HepG2 (cell line): ENCODE measurements around the gene RILP. TPM values are rescaled to one million over a fixed set of nuclear protein-coding genes. Genes with fewer than 3 reads are reported as not detected.
A peak's percentile ranks its signal among the peaks of the same experiment; 100 is the strongest.

Source experiments
- ATAC-seq: fragments of 200-7000 bp; cut with Tn5 transposase; 3 replicates; pipeline ENCODE4 v1.9.1; 2020; ENCODE audit warnings: mild to moderate bottlenecking, moderate library complexity
- BruUV-seq: library from RNA; stranded (reverse); fragments of 400-500 nt; replicated peaks from 2 replicates; lab custom pipeline; 2021; lab: Mats Ljungman, UMichigan
- CTCF ChIA-PET: fragments of 300-600 bp; formaldehyde crosslinking; extraction: SDS; loops from one replicate; lab custom pipeline; 2021; ENCODE audit warnings: low total read pairs, inconsistent platforms, low intra/inter-chr PET ratio; lab: Yijun Ruan, JAX
- POLR2A ChIA-PET: fragments of 350-600 bp; sonication (Branson Sonifier 250); formaldehyde crosslinking; loops from one replicate; lab custom pipeline; 2020; ENCODE audit warnings: antibody characterized with exemption, inconsistent platforms; lab: Yijun Ruan, JAX
- DNase-seq: peaks from one replicate; pipeline ENCODE4 v3.0.0-alpha.2; 2015; ENCODE audit warnings: low spot score
- FAIRE-seq: peaks from 3 replicates; lab custom pipeline; 2011; peaks lifted over from hg19 to GRCh38; lab: Jason Lieb, UNC
- H2AFZ ChIP-seq: one replicate; pipeline ENCODE4 v1.6.1; 2011; ENCODE audit warnings: low read length, inconsistent platforms
- H3K27ac ChIP-seq: fragments of 300-600 bp; 3 replicates; pipeline ENCODE4 v1.8.0; 2011; ENCODE audit warnings: mixed run types, mild to moderate bottlenecking, mixed read lengths, low read length, inconsistent platforms; ENCODE audit not compliant: insufficient read depth; ENCODE audit errors: extremely low read length
- H3K27me3 ChIP-seq, 2 experiments: fragments of 200-600 bp in 1 of 2; 2 replicates in 1 of 2; 3 replicates in 1 of 2; pipeline versions ENCODE4 v1.6.0 to v1.8.0; 2011; ENCODE audit warnings: low read length in 2 of 2, mild to moderate bottlenecking in 2 of 2, moderate library complexity in 2 of 2, inconsistent platforms in 1 of 2; ENCODE audit not compliant: insufficient read depth in 2 of 2, control insufficient read depth in 1 of 2
- H3K36me3 ChIP-seq, 2 experiments: fragments of 200-600 bp in 1 of 2; replicated peaks in 1 of 2; 2 replicates in 1 of 2; 3 replicates in 1 of 2; pipeline versions ENCODE4 v1.5.1 to v1.8.0; 2011; ENCODE audit warnings: low read length in 2 of 2, inconsistent platforms in 1 of 2; ENCODE audit not compliant: insufficient read depth in 2 of 2, control insufficient read depth in 1 of 2
- H3K4me1 ChIP-seq: 2 replicates; pipeline ENCODE4 v1.5.1; 2012; ENCODE audit warnings: low read length, inconsistent platforms; ENCODE audit not compliant: insufficient read depth
- H3K4me2 ChIP-seq: 2 replicates; pipeline ENCODE4 v1.6.0; 2011; ENCODE audit warnings: low read depth, low read length, inconsistent platforms
- H3K4me3 ChIP-seq, 3 experiments: fragments of 200-600 bp in 1 of 3; sonication (generic), shearing (Covaris generic) in 1 of 3; replicated peaks in 1 of 3; 2 replicates each; pipeline ENCODE4 v1.5.1; 2011 to 2016; ENCODE audit warnings: low read length in 3 of 3, inconsistent platforms in 2 of 3, low read depth in 2 of 3, mild to moderate bottlenecking in 2 of 3, control low read depth in 1 of 3, mixed read lengths in 1 of 3; ENCODE audit not compliant: insufficient read depth in 1 of 3
- H3K79me2 ChIP-seq: one replicate; pipeline ENCODE4 v1.6.1; 2011; ENCODE audit warnings: low read length, inconsistent platforms; ENCODE audit not compliant: insufficient read depth
- H3K9ac ChIP-seq: 2 replicates; pipeline ENCODE4 v1.6.0; 2011; ENCODE audit warnings: mild to moderate bottlenecking, low read depth, low read length, inconsistent platforms; ENCODE audit not compliant: insufficient read depth
- H3K9me3 ChIP-seq: 2 replicates; pipeline ENCODE4 v1.5.1; 2012; ENCODE audit warnings: mild to moderate bottlenecking, low read length
- H4K20me1 ChIP-seq: 2 replicates; pipeline ENCODE4 v1.6.0; 2011; ENCODE audit warnings: inconsistent platforms, mild to moderate bottlenecking, low read length, moderate library complexity; ENCODE audit not compliant: insufficient read depth
- ESRRA ChIP-seq: sonication (generic); formaldehyde crosslinking; IDR thresholded peaks from 2 replicates; pipeline ENCODE4 v1.5.1; 2020; ENCODE audit warnings: mild to moderate bottlenecking, low read depth, missing genetic modification reagents
- HOXA3 ChIP-seq: sonication (generic); formaldehyde crosslinking; IDR thresholded peaks from 2 replicates; pipeline ENCODE4 v1.5.0; 2020; ENCODE audit warnings: missing genetic modification reagents
- PITX1 ChIP-seq: sonication (generic); formaldehyde crosslinking; IDR thresholded peaks from 2 replicates; pipeline ENCODE4 v1.5.1; 2020; ENCODE audit warnings: mild to moderate bottlenecking, missing genetic modification reagents
- POGZ ChIP-seq: sonication (generic); formaldehyde crosslinking; IDR thresholded peaks from 2 replicates; pipeline ENCODE4 v1.4.0; 2020; ENCODE audit warnings: mild to moderate bottlenecking, missing genetic modification reagents
- POLR2A ChIP-seq, 2 experiments: IDR thresholded peaks; 2 replicates each; pipeline ENCODE4 v1.6.1; 2011; ENCODE audit warnings: low read depth in 2 of 2, low read length in 2 of 2, mild to moderate bottlenecking in 1 of 2, moderate library complexity in 1 of 2; ENCODE audit not compliant: insufficient read depth in 1 of 2
- SPEN ChIP-seq: sonication (generic); formaldehyde crosslinking; IDR thresholded peaks from 2 replicates; pipeline ENCODE4 v1.5.1; 2020; ENCODE audit warnings: low read depth, mild to moderate bottlenecking, missing genetic modification reagents
- TBP ChIP-seq: sonication (generic); formaldehyde crosslinking; IDR thresholded peaks from 2 replicates; pipeline ENCODE4 v1.5.0; 2020; ENCODE audit warnings: missing genetic modification reagents
- U2AF2 ChIP-seq: fragments of 200-400 bp; formaldehyde crosslinking; IDR thresholded peaks from 2 replicates; pipeline ENCODE4 v1.6.1; 2017; ENCODE audit warnings: low read depth, mild to moderate bottlenecking, low read length
- ZIK1 ChIP-seq: sonication (generic); formaldehyde crosslinking; IDR thresholded peaks from 2 replicates; pipeline ENCODE4 v1.5.0; 2020; ENCODE audit warnings: mild to moderate bottlenecking, low read depth, missing genetic modification reagents, borderline replicate concordance
- ZNF224 ChIP-seq: sonication (generic); formaldehyde crosslinking; IDR thresholded peaks from 2 replicates; pipeline ENCODE4 v1.5.0; 2020; ENCODE audit warnings: mild to moderate bottlenecking, missing genetic modification reagents
- ZNF674 ChIP-seq: sonication (generic); formaldehyde crosslinking; IDR thresholded peaks from 2 replicates; pipeline ENCODE4 v1.5.0; 2020; ENCODE audit warnings: low read depth, mild to moderate bottlenecking, missing genetic modification reagents
- ZNF766 ChIP-seq: sonication (generic); formaldehyde crosslinking; IDR thresholded peaks from 2 replicates; pipeline ENCODE4 v1.5.0; 2020; ENCODE audit warnings: missing genetic modification reagents, borderline replicate concordance
- ZSCAN22 ChIP-seq: sonication (generic); formaldehyde crosslinking; IDR thresholded peaks from 2 replicates; pipeline ENCODE4 v1.4.0; 2020; ENCODE audit warnings: mild to moderate bottlenecking, missing genetic modification reagents
- WGBS: methylation state at CpG from one replicate; pipeline ENCODE4 v1.1.6; 2017; ENCODE audit warnings: low lambda C conversion rate; 5-methylcytosine and 5-hydroxymethylcytosine counted together
- in situ Hi-C: cut with HindIII; loops from 2 replicates; pipeline ENCODE4 v1.10.0; 2017; ENCODE audit warnings: low pct_unique_long_range_greater_than_20kb; ENCODE audit not compliant: extremely low pct_ligation_motif_present
- intact Hi-C: fragments of 100-400 bp; cut with micrococcal nuclease; formaldehyde crosslinking; loops from one replicate; pipeline ENCODE4 v1.10.0; 2022; ENCODE audit not compliant: unreplicated experiment
- polyA plus RNA-seq, 8 experiments: library from polyadenylated mRNA; depleted of rRNA in 3 of 8; stranded (reverse) in 7 of 8; unstranded in 1 of 8; fragments of >200 nt; fragmentation: Illumina TruSeq in 4 of 8; extraction: Trizol in 4 of 8; gene quantifications; 2 replicates each; pipeline versions ENCODE4 v1.2.1 to v1.2.3, GENCODE V29; 2011 to 2016; ENCODE audit warnings: low read depth in 4 of 8, missing spikeins in 1 of 8, mixed read lengths in 1 of 8; ENCODE audit not compliant: insufficient read depth in 1 of 8
- total RNA-seq, 5 experiments: library from RNA; depleted of rRNA; stranded (reverse); fragments of >200 nt; fragmentation: Illumina TruSeq; extraction: Trizol; gene quantifications; 2 replicates each; pipeline ENCODE4 v1.2.3, GENCODE V29; 2016; ENCODE audit warnings: low read depth in 1 of 5
- TF ChIP-seq, protein P1 (sequence below): sonication (generic); formaldehyde crosslinking; IDR thresholded peaks from 2 replicates; pipeline ENCODE4 v1.4.0; 2020; ENCODE audit warnings: missing genetic modification reagents, mild to moderate bottlenecking, borderline replicate concordance
- TF ChIP-seq, protein P2 (sequence below): sonication (generic); formaldehyde crosslinking; IDR thresholded peaks from 2 replicates; pipeline ENCODE4 v1.8.1; 2023; ENCODE audit warnings: missing genetic modification reagents, inconsistent platforms, borderline replicate concordance
- TF ChIP-seq, protein P3 (sequence below): sonication (generic); formaldehyde crosslinking; IDR thresholded peaks from 2 replicates; pipeline ENCODE4 v1.5.1; 2020; ENCODE audit warnings: missing genetic modification reagents, mild to moderate bottlenecking, borderline replicate concordance

RILP gene
- total and polyA plus RNA-seq, 2 of the 13 experiments (the other 11 are each of a cell fraction or from before 2014, with no cell fraction given) = 6.6 to 8.1 TPM

DNA sequence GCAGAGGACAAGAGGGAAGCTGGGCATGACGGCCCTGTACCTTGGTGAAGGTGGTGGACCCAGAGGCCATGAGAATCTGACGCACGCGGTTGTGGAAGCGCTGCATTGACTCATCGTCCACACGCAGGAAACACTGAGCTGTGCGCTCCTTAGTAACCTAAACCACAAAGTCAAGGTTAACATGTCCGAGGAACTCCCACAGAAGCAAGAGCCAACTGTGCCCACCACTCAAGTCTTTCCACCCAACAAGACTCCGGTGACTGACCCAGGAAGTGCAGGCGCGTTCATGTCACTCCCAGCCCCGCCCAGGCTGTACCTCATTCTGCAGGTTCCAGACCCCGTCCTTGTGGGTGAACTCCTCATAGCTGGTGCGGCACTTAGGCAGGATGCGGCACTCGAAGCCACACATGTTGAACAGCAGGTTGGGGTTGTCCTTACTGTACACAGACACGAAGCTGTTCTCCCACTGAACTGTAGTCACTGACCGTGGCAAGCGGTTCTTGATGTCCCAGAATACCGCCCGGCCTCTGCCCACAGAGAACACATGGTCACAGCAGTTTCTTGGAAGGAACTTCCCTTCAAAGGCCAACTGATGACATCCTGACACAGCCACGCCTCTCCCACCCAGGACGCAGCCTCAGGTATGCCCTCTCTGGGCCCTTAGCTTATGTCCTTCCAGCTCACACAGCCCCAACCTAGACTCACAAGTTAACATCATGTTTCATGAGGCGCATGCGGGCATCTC lies 23.5 kb upstream of the RILP start:
- no TSS peak for BruUV-seq
- H3K27ac ChIP-seq = no peak overlapping the region
- DNase-seq (no peak), ATAC-seq (no peak), FAIRE-seq (no peak)
- in situ Hi-C loops = no loop called here
- H3K4me2 ChIP-seq = no peak overlapping the region
- ChIA-PET CTCF (no interaction called here), POLR2A (interaction anchor here (1.5 kb wide), 1 partner anchor 41 kb away, joined by 3 read pairs; no protein-coding TSS in a partner anchor)
- H3K4me3 ChIP-seq = no peak overlapping the region
- H4K20me1 ChIP-seq = peaks cover 13% of the 10 kb centered on the region
- H3K79me2 ChIP-seq = no peaks in the 10 kb centered on the region
- H3K4me1 ChIP-seq = no peaks in the 10 kb centered on the region
- H3K27me3 ChIP-seq = no peaks in the 10 kb centered on the region
- intact Hi-C loops = no loop called here
- WGBS = 97% methylated on average over 22 of the region's 26 CpGs
- peaks cover 43 to 86% of the 10 kb centered on the region in 2 experiments for H3K36me3 ChIP-seq
- H3K9me3 ChIP-seq = no peaks in the 10 kb centered on the region
- H2AFZ ChIP-seq = no peak overlapping the region
- H3K9ac ChIP-seq = no peak overlapping the region
- TF ChIP-seq ZNF766 = no peak
- no peak for TF ChIP-seq SPEN
- TF ChIP-seq, protein P1, sequence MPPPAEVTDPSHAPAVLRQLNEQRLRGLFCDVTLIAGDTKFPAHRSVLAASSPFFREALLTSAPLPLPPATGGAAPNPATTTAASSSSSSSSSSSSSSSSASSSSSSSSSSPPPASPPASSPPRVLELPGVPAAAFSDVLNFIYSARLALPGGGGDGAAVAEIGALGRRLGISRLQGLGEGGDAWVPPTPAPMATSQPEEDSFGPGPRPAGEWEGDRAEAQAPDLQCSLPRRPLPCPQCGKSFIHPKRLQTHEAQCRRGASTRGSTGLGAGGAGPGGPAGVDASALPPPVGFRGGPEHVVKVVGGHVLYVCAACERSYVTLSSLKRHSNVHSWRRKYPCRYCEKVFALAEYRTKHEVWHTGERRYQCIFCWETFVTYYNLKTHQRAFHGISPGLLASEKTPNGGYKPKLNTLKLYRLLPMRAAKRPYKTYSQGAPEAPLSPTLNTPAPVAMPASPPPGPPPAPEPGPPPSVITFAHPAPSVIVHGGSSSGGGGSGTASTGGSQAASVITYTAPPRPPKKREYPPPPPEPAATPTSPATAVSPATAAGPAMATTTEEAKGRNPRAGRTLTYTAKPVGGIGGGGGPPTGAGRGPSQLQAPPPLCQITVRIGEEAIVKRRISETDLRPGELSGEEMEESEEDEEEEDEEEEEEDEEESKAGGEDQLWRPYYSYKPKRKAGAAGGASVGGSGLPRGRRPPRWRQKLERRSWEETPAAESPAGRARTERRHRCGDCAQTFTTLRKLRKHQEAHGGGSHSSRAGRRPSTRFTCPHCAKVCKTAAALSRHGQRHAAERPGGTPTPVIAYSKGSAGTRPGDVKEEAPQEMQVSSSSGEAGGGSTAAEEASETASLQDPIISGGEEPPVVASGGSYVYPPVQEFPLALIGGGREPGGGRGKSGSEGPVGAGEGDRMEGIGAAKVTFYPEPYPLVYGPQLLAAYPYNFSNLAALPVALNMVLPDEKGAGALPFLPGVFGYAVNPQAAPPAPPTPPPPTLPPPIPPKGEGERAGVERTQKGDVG (CRISPR knock-in tag) = no peak
- no peak for TF ChIP-seq POGZ (CRISPR knock-in tag)
- TF ChIP-seq, protein P2, sequence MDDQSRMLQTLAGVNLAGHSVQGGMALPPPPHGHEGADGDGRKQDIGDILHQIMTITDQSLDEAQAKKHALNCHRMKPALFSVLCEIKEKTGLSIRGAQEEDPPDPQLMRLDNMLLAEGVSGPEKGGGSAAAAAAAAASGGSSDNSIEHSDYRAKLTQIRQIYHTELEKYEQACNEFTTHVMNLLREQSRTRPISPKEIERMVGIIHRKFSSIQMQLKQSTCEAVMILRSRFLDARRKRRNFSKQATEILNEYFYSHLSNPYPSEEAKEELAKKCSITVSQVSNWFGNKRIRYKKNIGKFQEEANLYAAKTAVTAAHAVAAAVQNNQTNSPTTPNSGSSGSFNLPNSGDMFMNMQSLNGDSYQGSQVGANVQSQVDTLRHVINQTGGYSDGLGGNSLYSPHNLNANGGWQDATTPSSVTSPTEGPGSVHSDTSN (CRISPR knock-in tag) = no peak
- no peak for TF ChIP-seq ZNF674
- no peak for TF ChIP-seq PITX1 (CRISPR knock-in tag)
- no peak for TF ChIP-seq U2AF2
- 0 out of 4 replicates have a peak, but pooled peaks of 1 of the 2 experiments have one; percentile 12 for TF ChIP-seq POLR2A (IDR thresholded peaks at IDR 0.05; ENCODE audit: insufficient read depth in 1 of 2, low read depth in 2 of 2, low read length in 2 of 2)
- no peak for TF ChIP-seq TBP (CRISPR knock-in tag)
- TF ChIP-seq HOXA3 (CRISPR knock-in tag) = no peak
- TF ChIP-seq, protein P3, sequence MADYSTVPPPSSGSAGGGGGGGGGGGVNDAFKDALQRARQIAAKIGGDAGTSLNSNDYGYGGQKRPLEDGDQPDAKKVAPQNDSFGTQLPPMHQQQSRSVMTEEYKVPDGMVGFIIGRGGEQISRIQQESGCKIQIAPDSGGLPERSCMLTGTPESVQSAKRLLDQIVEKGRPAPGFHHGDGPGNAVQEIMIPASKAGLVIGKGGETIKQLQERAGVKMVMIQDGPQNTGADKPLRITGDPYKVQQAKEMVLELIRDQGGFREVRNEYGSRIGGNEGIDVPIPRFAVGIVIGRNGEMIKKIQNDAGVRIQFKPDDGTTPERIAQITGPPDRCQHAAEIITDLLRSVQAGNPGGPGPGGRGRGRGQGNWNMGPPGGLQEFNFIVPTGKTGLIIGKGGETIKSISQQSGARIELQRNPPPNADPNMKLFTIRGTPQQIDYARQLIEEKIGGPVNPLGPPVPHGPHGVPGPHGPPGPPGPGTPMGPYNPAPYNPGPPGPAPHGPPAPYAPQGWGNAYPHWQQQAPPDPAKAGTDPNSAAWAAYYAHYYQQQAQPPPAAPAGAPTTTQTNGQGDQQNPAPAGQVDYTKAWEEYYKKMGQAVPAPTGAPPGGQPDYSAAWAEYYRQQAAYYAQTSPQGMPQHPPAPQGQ = no peak
- TF ChIP-seq ZNF224 (CRISPR knock-in tag) = no peak
- no peak for TF ChIP-seq ESRRA (CRISPR knock-in tag)
- no peak for TF ChIP-seq ZIK1 (CRISPR knock-in tag)
- TF ChIP-seq ZSCAN22 (CRISPR knock-in tag) = no peak
